ENCODE results near the gene HSFX3.
A peak's percentile ranks its signal among the peaks of the same experiment; 100 is the strongest.
"Not testable (repeated sequence)": the region's sequence is repeated elsewhere in the genome, so short reads cannot be mapped to it uniquely, and the experiment has no call there.

The HSFX3 gene

GRCh38 chrX:149513825-149514428 lies 35.8 kb downstream of the HSFX3 start:
- DNase-seq: no peak

GRCh38 chrX:149512225-149512885 lies 37.4 kb downstream of the HSFX3 start:
- DNase-seq: no peak

- no peak for DNase-seq
These were observed 38.6 kb downstream of the HSFX3 start for GRCh38 chrX:149511081-149511480.

GRCh38 chrX:149510386-149510785 lies 39.3 kb downstream of the HSFX3 start:
- no peak for DNase-seq

GRCh38 chrX:149508467-149508866 lies 41.3 kb downstream of the HSFX3 start:
- no peak for DNase-seq

GRCh38 chrX:149506349-149506748 lies 43.4 kb downstream of the HSFX3 start:
- no peak for DNase-seq

GRCh38 chrX:149505671-149506070 lies 44.1 kb downstream of the HSFX3 start:
- no peak for DNase-seq

GRCh38 chrX:149504915-149505651 lies 44.6 kb downstream of the HSFX3 start, which contains the start of gene IDS:
TSS of gene IDS (minus strand) at chrX:149505306. CDS start at chrX:149505137, 169 bp downstream.
- DNase-seq: peak; percentile 66

GRCh38 chrX:149504226-149504914 lies 45.4 kb downstream of the HSFX3 start:
- peak; percentile 23 for DNase-seq

- peak; percentile 17 for DNase-seq
These were observed 46.3 kb downstream of the HSFX3 start for GRCh38 chrX:149503446-149503845.

- not testable (repeated sequence) for DNase-seq
These were observed 46.8 kb downstream of the HSFX3 start for GRCh38 chrX:149502923-149503322.

- DNase-seq: no peak
These were observed 50.0 kb downstream of the HSFX3 start for GRCh38 chrX:149499766-149500165.

- DNase-seq: no peak
These were observed 51.0 kb downstream of the HSFX3 start for GRCh38 chrX:149498767-149499166.
